HEK293 (cell line): ENCODE data around the gene DLG2.

ENCODE experiments used
- KLF16 ChIP-seq: fragments of 450-650 bp; formaldehyde crosslinking; IDR thresholded peaks from 2 replicates; pipeline ENCODE4 v1.5.1; 2017; ENCODE audit warnings: missing biosample characterization, missing genetic modification characterization
- KLF7 ChIP-seq: fragments of 450-650 bp; formaldehyde crosslinking; IDR thresholded peaks from 2 replicates; pipeline ENCODE4 v1.5.1; 2016; ENCODE audit warnings: missing biosample characterization, missing genetic modification characterization, borderline replicate concordance
- KLF9 ChIP-seq: fragments of 450-650 bp; formaldehyde crosslinking; IDR thresholded peaks from 2 replicates; pipeline ENCODE4 v1.5.1; 2016; ENCODE audit warnings: missing biosample characterization, missing genetic modification characterization, low read depth
- TCF7L2 ChIP-seq: IDR thresholded peaks from 2 replicates; pipeline ENCODE4 v1.6.1; 2011; ENCODE audit warnings: low read depth, mild to moderate bottlenecking, inconsistent platforms, low read length, moderate library complexity, borderline replicate concordance
- ZBTB7A ChIP-seq: fragments of 450-650 bp; formaldehyde crosslinking; IDR thresholded peaks from 2 replicates; pipeline ENCODE4 v1.5.1; 2016; ENCODE audit warnings: low read depth, missing biosample characterization, missing genetic modification characterization
- ZFP41 ChIP-seq: fragments of 450-650 bp; formaldehyde crosslinking; IDR thresholded peaks from 2 replicates; pipeline ENCODE4 v1.5.1; 2016; ENCODE audit warnings: missing biosample characterization, missing genetic modification characterization, borderline replicate concordance
- ZNF112 ChIP-seq: fragments of 450-650 bp; formaldehyde crosslinking; IDR thresholded peaks from 2 replicates; pipeline ENCODE4 v1.5.0; 2017; ENCODE audit warnings: missing biosample characterization, missing genetic modification characterization
- ZNF324 ChIP-seq: fragments of 450-650 bp; formaldehyde crosslinking; IDR thresholded peaks from 2 replicates; pipeline ENCODE4 v1.5.1; 2016; ENCODE audit warnings: missing biosample characterization, missing genetic modification characterization
- ZNF510 ChIP-seq: fragments of 450-650 bp; formaldehyde crosslinking; IDR thresholded peaks from 2 replicates; pipeline ENCODE4 v1.5.1; 2018; ENCODE audit warnings: mild to moderate bottlenecking, missing genetic modification characterization, missing biosample characterization; ENCODE audit not compliant: insufficient replicate concordance
- ZNF830 ChIP-seq: fragments of 450-650 bp; IDR thresholded peaks from 2 replicates; pipeline ENCODE4 v1.5.0; 2018; ENCODE audit warnings: missing biosample characterization, missing genetic modification characterization, low read depth, mild to moderate bottlenecking, moderate library complexity
- TF ChIP-seq, protein P1 (sequence below): fragments of 450-650 bp; formaldehyde crosslinking; IDR thresholded peaks from 2 replicates; pipeline ENCODE4 v1.5.1; 2016; ENCODE audit warnings: missing biosample characterization, missing genetic modification characterization
- TF ChIP-seq, protein P2 (sequence below): fragments of 450-650 bp; formaldehyde crosslinking; IDR thresholded peaks from 2 replicates; pipeline ENCODE4 v1.5.1; 2016; ENCODE audit warnings: missing biosample characterization, missing genetic modification characterization
- TF ChIP-seq, protein P3 (sequence below): fragments of 450-650 bp; formaldehyde crosslinking; IDR thresholded peaks from 2 replicates; pipeline ENCODE4 v1.5.1; 2017; ENCODE audit warnings: missing biosample characterization, missing genetic modification characterization

DNA sequence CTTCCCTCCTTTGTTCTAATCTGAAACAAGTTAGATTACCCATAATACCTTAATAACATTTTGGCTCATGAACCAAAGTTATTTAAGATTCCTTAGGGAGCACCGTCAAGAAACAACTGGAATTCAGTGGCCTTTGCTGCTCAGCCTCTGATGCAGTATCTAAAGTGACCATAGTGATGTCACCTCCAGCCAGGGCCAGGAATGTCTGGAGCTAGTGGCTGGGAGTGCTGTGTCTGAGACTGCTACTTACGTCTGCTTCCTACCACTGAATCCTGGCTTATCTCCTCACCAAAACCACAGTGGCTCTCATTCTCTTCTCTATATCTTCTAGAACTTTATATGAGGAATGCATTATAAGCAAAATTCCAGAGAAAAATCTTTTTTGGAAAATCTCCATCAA, 658.0 kb downstream of the DLG2 start:
- TF ChIP-seq KLF16 (tag by site-specific recombination) (no peak), ZNF112 (tag by site-specific recombination) (no peak), TCF7L2 (no peak), ZFP41 (tag by site-specific recombination) (no peak), KLF9 (tag by site-specific recombination) (no peak), KLF7 (tag by site-specific recombination) (no peak), ZNF510 (tag by site-specific recombination) (no peak), ZNF830 (tag by site-specific recombination) (no peak), ZNF324 (tag by site-specific recombination) (no peak), ZBTB7A (no peak)
- TF ChIP-seq, protein P1, sequence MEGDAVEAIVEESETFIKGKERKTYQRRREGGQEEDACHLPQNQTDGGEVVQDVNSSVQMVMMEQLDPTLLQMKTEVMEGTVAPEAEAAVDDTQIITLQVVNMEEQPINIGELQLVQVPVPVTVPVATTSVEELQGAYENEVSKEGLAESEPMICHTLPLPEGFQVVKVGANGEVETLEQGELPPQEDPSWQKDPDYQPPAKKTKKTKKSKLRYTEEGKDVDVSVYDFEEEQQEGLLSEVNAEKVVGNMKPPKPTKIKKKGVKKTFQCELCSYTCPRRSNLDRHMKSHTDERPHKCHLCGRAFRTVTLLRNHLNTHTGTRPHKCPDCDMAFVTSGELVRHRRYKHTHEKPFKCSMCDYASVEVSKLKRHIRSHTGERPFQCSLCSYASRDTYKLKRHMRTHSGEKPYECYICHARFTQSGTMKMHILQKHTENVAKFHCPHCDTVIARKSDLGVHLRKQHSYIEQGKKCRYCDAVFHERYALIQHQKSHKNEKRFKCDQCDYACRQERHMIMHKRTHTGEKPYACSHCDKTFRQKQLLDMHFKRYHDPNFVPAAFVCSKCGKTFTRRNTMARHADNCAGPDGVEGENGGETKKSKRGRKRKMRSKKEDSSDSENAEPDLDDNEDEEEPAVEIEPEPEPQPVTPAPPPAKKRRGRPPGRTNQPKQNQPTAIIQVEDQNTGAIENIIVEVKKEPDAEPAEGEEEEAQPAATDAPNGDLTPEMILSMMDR (tag by site-specific recombination), result no peak
- TF ChIP-seq, protein P2, sequence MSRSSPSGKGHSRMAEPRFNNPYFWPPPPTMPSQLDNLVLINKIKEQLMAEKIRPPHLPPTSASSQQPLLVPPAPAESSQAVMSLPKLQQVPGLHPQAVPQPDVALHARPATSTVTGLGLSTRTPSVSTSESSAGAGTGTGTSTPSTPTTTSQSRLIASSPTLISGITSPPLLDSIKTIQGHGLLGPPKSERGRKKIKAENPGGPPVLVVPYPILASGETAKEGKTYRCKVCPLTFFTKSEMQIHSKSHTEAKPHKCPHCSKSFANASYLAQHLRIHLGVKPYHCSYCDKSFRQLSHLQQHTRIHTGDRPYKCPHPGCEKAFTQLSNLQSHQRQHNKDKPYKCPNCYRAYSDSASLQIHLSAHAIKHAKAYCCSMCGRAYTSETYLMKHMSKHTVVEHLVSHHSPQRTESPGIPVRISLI (tag by site-specific recombination), result no peak
- TF ChIP-seq, protein P3, sequence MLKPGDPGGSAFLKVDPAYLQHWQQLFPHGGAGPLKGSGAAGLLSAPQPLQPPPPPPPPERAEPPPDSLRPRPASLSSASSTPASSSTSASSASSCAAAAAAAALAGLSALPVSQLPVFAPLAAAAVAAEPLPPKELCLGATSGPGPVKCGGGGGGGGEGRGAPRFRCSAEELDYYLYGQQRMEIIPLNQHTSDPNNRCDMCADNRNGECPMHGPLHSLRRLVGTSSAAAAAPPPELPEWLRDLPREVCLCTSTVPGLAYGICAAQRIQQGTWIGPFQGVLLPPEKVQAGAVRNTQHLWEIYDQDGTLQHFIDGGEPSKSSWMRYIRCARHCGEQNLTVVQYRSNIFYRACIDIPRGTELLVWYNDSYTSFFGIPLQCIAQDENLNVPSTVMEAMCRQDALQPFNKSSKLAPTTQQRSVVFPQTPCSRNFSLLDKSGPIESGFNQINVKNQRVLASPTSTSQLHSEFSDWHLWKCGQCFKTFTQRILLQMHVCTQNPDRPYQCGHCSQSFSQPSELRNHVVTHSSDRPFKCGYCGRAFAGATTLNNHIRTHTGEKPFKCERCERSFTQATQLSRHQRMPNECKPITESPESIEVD, result no peak
